SK-N-SH (cell line): ENCODE data around the gene SLC35F6.

Source experiments
- CTCF ChIP-seq: fragments of 200-600 bp; sonication (generic); IDR thresholded peaks from 2 replicates; pipeline ENCODE4 v1.6.1; 2017; ENCODE audit warnings: antibody characterized with exemption, mild to moderate bottlenecking, moderate library complexity
- EP300 ChIP-seq, 2 experiments: IDR thresholded peaks; 2 replicates each; pipeline versions ENCODE4 v1.4.0 to v1.6.1; 2012; ENCODE audit warnings: borderline replicate concordance in 1 of 2, low read depth in 1 of 2, low read length in 1 of 2
- FOXJ3 ChIP-seq: sonication (generic); formaldehyde crosslinking; IDR thresholded peaks from 2 replicates; pipeline ENCODE4 v1.5.1; 2020; ENCODE audit warnings: mild to moderate bottlenecking, missing genetic modification reagents
- GABPA ChIP-seq: IDR thresholded peaks from 2 replicates; pipeline ENCODE4 v1.4.0; 2012; ENCODE audit warnings: low read depth, mild to moderate bottlenecking
- MAX ChIP-seq: IDR thresholded peaks from 2 replicates; pipeline ENCODE4 v1.4.0; 2012; ENCODE audit warnings: low read depth
- POLR2AphosphoS5 ChIP-seq: IDR thresholded peaks from 2 replicates; pipeline ENCODE4 v1.6.1; 2012; ENCODE audit warnings: low read depth, low read length
- RAD21 ChIP-seq: IDR thresholded peaks from 2 replicates; pipeline ENCODE4 v1.6.1; 2012; ENCODE audit warnings: mild to moderate bottlenecking, low read length
- RCOR1 ChIP-seq: fragments of 150-350 bp; IDR thresholded peaks from 2 replicates; pipeline ENCODE4 v1.6.1; 2017; ENCODE audit warnings: antibody characterized with exemption, low read length
- RFX5 ChIP-seq: IDR thresholded peaks from 2 replicates; pipeline ENCODE4 v1.6.1; 2012; ENCODE audit warnings: mild to moderate bottlenecking, improper control_type of control experiment, low read length
- SMC3 ChIP-seq: IDR thresholded peaks from 2 replicates; pipeline ENCODE4 v1.6.1; 2012; ENCODE audit warnings: low read depth, low read length, improper control_type of control experiment
- TAF1 ChIP-seq: IDR thresholded peaks from 2 replicates; pipeline ENCODE4 v1.6.1; 2012; ENCODE audit warnings: low read depth, mild to moderate bottlenecking, low read length, moderate library complexity, borderline replicate concordance
- TEAD4 ChIP-seq: IDR thresholded peaks from 2 replicates; pipeline ENCODE4 v1.4.0; 2012; ENCODE audit warnings: mild to moderate bottlenecking, borderline replicate concordance; ENCODE audit not compliant: insufficient read depth
- USF1 ChIP-seq: IDR thresholded peaks from 2 replicates; pipeline ENCODE4 v1.4.0; 2012; ENCODE audit warnings: low read depth, borderline replicate concordance

GRCh38 chr2:26721115-26722032 is 42.7 kb upstream of the SLC35F6 start:
- TF ChIP-seq CTCF (no peak), USF1 (no peak), EP300 (IDR thresholded peaks at IDR 0.05; ENCODE audit: borderline replicate concordance in 1 of 2, low read depth in 1 of 2, low read length in 1 of 2) (no peak), RAD21 (no peak), TAF1 (no peak), TEAD4 (no peak), RFX5 (no peak), GABPA (no peak), RCOR1 (0 out of 2 replicates have a peak, but pooled peaks have one; percentile 4), FOXJ3 (CRISPR knock-in tag) (no peak), MAX (no peak), POLR2AphosphoS5 (no peak), SMC3 (no peak)
